Endometrium (tissue), 2 donors: ENCODE data around the gene TMIE.
"Not testable (repeated sequence)": the region's sequence is repeated elsewhere in the genome, so short reads cannot be mapped to it uniquely, and the experiment has no call there.

Experiments used
- FAIRE-seq: peaks from 2 replicates; lab custom pipeline; 2012; peaks lifted over from hg19 to GRCh38; lab: Jason Lieb, UNC
- donor health status: control.
- donor health status: control.

TMIE gene

DNA sequence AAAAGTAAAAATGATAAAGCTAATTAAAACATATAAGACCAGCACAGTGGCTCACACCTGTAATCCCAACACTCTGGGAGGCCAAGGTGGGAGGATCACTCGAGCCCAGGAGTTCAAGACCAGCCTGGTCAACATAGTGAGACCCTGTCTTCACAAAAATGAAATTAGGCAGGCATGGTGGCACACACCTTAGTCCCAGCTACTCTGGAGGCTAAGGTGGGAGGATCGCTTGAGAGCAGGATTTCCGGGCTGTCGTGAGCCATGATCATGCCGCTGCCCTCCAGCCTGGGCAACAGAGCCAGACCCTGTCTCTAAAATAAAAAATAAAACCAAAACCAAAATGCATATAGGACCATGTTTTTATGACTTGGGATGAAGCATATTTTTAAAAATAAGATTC lies 21.3 kb downstream of the TMIE start:
- no peak for FAIRE-seq

GRCh38 chr3:46724424-46724823 lies 23.2 kb downstream of the TMIE start:
- FAIRE-seq = no peak

DNA sequence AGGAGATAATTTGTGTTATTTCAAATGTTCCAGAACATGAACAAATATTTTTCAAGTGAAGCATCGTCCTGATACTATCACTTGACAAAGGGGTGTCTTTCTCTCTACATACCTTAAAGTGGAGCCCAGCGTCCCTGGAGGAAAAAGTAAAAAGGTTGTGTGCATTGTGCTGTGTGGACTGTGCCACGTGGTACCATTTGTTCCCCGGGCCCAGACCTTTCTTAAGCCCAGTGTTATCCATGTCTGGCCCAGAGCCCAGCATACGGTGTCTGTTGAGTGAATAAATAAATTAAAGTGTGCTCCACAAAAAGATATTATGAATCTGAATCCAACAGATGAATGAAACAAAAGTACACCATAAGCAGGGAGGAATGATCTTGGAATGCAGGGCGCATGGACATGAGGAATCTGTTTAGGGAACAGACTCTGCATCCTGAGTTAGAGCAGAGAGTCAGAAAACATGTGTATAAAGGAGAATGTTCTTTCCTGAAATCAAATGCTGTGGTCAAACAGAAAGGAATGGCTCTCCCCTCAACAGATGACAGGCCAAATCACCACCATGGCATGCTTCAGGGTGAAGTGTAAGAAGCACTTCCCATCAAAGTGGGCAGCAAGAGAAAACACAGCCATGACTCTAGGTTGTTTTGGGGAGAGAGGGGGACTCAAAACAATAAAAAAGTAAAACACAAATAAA lies 24.6 kb downstream of the TMIE start:
- no peak for FAIRE-seq

DNA sequence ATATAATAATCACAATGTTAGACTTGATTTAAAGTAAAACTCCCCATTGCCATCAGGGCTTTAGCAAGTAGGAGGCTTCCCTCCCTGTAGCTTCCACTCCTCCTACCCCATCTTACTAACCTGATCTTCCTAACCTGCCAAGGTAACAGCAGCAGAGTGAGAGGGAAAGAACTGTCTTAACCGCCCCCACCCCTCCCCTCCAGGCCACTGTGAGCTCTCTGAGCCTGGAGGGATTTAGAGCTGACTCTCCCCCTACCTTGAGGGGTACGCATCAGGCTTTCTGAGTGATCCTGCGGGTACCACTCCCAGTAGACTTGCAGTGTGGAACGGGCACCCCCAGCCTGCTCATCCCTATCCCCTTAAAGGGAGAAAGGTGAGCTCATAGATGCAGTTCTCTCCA lies 27.8 kb downstream of the TMIE start:
- FAIRE-seq = no peak

- no peak for FAIRE-seq
Observed at GRCh38 chr3:46730819-46731218, 29.6 kb downstream of the TMIE start.

- no peak for FAIRE-seq
Observed at GRCh38 chr3:46731795-46732194, 30.6 kb downstream of the TMIE start.

DNA sequence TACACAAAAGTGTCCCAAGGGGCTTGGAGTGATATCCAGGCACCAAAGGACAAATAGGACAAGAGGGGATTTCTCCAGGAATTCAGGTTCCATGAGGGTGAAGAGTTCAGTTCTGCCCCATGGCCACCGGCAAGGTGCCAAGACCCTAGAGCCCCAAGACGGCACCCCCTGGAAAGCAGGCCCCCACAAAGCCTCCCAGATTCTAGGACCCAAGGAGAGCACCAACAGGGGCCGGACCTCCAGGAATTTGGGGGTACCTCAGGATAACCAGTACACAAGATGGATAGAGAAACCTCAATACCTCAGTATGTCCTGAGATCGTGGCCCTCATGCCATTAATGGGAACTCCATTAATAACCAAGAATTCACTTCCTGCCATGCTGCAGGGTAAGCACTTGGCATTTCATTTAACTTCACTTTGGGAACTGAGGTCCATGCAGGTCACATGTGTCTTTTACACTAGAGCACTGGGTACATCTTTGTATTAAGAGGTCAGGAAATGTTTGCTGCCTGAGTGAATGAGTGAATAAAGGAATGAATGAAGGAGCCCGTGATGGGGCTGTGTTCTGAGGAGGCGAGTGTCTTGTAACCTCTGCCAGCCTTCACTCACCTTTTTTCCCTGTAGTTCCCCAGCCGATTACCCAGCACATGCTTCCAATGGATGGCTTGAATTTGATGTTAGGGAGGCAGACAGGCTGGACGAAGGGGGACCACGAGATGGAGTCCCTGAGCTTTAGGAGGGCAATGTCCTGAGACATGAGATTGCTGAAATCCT lies 32.0 kb downstream of the TMIE start:
- no peak for FAIRE-seq

- no peak for FAIRE-seq
Observed at GRCh38 chr3:46734773-46735172, 33.6 kb downstream of the TMIE start.

GRCh38 chr3:46736006-46736872 lies 35.0 kb downstream of the TMIE start:
- no peak for FAIRE-seq

DNA sequence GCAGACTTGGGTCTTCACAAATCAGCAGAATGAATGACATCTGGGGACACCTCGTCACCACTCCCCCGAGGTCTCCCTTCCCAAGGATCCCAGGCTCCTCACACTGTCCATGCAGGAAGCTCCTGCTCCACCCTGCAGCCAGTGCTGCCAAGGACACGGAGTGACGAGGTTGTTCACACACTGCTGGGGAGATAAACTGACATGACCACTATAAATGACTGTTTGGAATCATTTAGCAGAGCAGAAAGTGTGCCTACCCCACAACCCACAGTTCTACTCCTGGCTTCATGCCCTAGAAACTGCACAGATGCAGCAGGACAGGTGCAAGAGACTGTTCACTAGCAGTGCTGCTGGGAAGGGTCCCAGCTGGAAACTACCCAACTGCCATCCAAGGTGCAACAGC lies 36.1 kb downstream of the TMIE start:
- no peak for FAIRE-seq

DNA sequence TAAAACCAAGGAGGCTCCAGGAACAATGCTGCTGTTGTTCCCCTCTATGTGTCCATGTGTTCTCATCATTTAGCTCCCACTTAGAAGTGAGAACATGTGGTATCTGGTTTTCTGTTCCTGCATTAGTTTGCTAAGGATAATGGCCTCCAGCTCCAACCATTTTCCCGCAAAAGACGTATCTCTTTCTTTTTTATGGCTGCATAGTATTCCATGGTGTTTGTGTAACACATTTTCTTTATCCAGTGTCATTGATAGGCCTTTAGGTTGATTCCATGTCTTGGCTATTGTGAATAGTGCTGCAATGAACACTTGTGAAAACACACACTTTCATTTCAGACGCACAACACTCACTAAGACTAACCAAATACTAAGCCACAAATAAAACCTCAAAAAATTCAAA lies 38.4 kb downstream of the TMIE start:
- FAIRE-seq = not testable (repeated sequence)

GRCh38 chr3:46742992-46743585 lies 41.9 kb downstream of the TMIE start:
- no peak for FAIRE-seq

DNA sequence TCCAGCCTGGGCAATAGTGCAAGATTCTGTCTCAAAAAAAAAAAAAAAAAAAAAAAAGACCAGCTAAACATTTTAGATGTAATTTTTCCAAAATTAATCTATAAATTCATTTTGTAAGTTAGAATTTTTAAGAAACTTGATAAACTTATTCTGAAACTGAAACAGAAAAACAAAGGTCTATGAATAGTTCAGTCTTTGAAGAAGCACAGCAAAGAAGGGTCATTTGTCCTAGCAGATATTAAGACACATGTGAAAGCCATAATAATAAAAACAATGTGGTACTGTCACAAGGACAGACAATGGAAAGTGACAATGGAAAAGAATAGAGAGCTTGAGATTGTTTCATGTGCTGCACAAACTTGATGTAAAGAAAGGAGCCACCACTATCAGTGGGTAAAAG lies 45.5 kb downstream of the TMIE start:
- no peak for FAIRE-seq

DNA sequence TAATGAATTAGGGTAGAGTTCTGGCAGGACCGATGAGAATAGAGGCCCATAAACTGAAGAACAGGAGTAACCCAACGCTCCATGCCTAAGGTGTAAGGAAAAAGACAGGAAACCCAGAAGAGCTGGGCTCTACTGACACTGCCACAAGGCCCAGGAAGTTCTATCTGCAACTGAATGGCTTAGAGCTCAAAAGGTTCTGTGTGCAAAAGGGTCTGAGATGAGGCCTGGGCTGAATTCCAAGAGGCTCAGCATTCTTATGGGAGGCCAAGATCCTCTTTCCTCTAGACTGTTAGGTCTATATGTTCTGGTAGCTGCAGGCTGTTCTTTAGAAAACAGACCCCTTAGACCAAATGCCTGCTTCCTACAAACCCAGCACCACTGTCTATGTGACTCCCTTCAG lies 47.0 kb downstream of the TMIE start:
- no peak for FAIRE-seq

- FAIRE-seq = no peak
Observed at GRCh38 chr3:46749129-46749528, 47.9 kb downstream of the TMIE start.

- no peak for FAIRE-seq
Observed at GRCh38 chr3:46750555-46751038, 49.4 kb downstream of the TMIE start.

GRCh38 chr3:46753127-46753526 lies 51.9 kb downstream of the TMIE start:
- not testable (repeated sequence) for FAIRE-seq

DNA sequence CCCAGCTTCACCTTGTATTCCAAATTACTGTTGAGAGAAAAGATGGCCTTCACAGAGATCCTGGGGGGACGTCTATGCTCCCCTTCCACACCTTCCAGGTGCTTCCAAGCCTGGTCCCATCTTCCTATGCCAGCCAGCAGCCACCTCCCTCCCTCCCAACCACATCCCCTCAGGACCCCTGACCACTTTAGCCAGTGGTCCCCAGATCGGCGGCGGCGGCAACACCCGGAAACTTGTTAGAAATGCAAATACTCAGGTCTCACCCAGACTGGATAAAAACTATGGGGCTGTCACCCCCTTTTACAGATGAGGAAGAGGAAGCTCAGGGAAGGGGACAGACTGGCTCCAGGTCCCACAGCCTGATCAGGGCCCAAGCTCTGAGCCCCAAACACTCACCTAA lies 54.5 kb downstream of the TMIE start:
- no peak for FAIRE-seq

- FAIRE-seq = no peak
Observed at GRCh38 chr3:46756642-46757041, 55.5 kb downstream of the TMIE start.

- FAIRE-seq = no peak
Observed at GRCh38 chr3:46759239-46760167, 58.3 kb downstream of the TMIE start.
